Activated T-cell treated with anti-CD3 and anti-CD28 coated beads for 24 hours (primary cell): ENCODE results near the gene CD160.
"Not testable (repeated sequence)": the region's sequence is repeated elsewhere in the genome, so short reads cannot be mapped to it uniquely, and the experiment has no call there.

Experiments used
- DNase-seq: peaks from one replicate; pipeline ENCODE4 v3.0.0-alpha.2; 2020; ENCODE audit warnings: low read depth

CD160 gene

DNA sequence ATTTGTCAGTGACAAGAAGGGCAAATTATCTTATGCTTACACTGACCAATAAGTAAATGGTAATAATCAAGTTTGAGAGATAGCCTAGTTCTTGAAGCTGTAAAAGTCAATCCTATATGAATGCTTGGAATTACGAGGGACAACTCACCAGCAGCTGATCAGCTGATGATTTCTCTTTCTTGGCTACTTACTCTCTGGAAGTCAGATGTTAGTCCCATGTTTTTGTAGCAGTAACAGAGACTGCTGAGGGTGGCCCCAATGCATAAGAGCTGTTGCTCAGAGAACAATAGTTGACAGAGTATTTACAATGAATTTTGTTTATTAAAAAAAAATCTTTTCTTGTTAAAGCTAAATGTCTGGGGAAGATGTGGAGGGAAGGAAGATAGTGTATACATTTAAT, 39.3 kb downstream of the CD160 start:
- no peak for DNase-seq

DNA sequence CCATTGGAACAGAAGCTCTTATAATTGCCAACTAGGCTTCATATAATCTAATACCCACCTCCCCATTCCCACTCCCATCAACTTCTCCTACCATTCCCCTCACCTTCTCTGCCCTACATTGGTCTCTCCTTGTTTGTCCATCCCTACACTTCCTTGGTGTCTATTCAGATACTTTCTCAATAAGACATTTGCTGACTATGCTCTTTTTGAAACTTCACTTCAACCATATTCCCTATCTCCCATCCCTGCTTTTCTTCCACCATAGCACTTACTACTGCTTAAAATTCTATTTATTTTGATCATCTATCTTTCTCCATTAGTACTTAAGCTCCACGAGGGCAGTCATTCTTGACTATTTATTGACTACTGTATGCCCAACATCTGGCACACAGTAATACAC, 40.4 kb downstream of the CD160 start:
- no peak for DNase-seq

DNA sequence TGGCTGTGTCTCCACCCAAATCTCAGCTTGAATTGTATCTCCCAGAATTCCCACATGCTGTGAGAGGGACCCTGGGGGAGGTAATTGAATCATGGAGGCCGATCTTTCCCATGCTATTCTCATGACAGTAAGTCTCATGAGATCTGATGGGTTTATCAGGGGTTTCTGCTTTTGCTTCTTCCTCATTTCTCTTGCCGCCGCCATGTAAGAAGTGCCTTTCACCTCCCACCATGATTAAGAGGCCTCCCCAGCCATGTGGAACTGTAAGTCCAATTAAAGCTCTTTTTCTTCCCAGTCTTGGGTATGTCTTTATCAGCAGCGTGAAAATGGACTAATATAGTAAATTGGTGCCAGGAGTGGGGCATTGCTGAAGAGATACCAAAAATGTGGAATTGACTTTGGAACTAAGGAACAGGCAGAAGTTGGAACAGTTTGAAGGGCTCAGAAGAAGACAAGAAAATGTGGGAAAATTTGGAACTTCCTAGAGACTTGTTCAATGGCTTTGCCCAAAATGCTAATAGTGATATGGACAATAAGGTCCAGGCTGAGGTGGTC, 41.2 kb downstream of the CD160 start:
- DNase-seq: not testable (repeated sequence)

DNA sequence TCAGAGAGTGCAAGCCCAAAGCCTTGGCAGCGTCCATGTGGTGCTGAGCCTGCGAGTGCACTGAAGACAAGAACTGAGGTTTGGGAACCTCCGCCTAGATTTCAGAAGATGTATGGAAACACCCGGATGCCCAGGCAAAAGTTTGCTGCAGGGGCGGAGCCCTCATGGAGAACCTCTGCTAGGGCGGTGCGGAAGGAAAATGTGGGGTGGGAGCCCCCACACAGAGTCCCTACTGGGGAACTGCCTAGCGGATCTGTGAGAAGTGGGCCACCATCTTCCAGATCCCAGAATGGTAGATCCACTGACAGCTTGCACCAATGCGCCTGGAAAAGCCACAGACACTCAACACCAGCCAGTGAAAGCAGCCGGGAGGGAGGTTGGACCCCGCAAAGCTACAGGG, 42.2 kb downstream of the CD160 start:
- not testable (repeated sequence) for DNase-seq

DNA sequence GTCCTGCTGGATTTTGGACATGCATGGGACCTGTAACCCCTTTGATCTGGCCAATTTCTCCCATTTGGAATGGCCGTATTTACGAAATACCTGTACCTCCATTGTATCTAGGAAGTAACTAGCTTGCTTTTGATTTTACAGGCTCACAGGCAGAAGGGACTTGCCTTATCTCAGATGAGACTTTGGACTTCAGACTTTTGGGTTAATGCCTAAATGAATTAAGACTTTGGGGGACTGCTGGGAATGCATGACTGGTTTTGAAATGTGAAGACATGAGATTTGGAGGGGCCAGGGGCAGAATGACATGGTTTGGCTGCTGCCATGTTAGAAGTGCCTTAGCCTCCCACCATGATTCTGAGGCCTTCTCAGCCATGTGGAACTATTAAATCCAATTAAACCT, 42.7 kb downstream of the CD160 start:
- not testable (repeated sequence) for DNase-seq

DNA sequence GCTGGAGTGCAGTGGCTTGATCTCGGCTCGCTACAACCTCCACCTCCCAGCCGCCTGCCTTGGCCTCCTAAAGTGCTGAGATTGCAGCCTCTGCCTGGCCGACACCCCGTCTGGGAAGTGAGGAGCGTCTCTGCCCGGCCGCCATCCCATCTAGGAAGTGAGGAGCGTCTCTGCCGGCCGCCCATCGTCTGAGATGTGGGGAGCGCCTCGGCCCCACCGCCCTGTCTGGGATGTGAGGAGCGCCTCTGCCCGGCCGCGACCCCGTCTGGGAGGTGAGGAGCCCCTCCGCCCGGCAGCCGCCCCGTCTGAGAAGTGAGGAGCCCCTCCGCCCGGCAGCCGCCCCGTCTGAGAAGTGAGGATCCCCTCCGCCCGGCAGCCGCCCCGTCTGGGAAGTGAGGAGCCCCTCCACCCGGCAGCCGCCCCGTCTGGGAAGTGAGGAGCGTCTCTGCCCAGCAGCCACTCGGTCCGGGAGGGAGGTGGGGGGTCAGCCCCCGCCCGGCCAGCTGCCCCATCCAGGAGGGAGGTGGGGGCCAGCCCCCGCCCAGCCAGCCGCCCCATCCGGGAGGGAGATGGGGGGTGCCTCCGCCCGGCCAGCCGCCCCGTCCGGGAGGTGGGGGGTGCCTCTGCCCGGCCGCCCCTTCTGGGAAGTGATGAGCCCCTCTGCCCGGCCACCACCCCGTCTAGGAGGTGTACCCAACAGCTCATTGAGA, 45.1 kb downstream of the CD160 start:
- DNase-seq: not testable (repeated sequence)

DNA sequence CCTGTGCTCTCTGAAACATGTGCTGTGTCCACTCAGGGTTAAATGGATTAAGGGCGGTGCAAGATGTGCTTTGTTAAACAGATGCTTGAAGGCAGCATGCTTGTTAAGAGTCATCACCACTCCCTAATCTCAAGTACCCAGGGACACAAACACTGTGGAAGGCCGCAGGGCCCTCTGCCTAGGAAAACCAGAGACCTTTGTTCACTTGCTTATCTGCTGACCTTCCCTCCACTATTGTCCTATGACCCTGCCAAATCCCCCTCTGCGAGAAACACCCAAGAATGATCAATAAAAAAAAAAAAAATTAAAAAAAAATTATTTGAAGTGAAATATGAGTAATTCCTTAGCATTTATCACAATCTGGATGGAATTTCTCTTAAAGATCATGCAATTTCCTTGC, 45.8 kb downstream of the CD160 start:
- DNase-seq: not testable (repeated sequence)

DNA sequence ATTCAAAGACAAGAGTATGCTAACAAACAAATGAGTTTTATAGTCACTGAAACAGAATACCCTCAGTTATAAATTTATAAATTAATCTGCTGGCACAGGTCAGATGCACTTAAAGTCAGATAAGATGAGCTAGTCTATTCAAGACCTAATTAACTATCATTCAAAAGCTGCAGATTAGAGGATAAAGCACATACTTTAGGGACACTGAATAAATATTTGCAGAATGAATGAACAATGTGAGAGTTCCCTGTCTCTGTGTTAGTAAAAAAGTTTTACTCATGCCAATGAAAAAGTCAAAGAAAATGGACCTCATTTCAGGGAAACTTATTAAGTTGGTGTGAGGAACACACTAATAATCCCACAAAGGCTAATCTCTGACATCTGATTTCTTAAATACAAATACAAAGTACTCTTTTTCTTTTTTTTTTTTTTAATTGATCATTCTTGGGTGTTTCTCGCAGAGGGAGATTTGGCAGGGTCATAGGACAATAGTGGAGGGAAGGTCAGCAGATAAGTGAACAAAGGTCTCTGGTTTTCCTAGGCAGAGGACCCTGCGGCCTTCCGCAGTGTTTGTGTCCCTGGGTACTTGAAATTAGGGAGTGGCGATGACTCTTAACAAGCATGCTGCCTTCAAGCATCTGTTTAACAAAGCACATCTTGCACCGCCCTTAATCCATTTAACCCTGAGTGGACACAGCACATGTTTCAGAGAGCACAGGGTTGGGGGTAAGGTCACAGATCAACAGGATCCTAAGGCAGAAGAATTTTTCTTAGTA, 46.5 kb downstream of the CD160 start:
- DNase-seq: not testable (repeated sequence)

DNA sequence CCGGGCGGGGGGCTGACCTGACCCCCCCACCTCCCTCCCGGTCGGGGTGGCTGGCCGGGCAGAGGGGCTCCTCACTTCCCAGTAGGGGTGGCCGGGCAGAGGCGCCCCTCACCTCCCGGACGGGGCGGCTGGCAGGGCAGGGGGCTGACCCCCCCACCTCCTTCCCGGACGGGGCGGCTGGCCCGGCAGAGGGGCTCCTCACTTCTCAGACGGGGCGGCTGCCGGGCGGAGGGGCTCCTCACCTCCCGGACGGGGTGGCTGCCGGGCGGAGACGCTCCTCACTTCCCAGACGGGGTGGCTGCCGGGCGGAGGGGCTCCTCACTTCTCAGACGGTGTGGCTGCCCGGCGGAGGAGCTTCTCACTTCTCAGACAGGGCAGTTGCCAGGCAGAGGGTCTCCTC, 47.6 kb downstream of the CD160 start:
- DNase-seq: not testable (repeated sequence)

DNA sequence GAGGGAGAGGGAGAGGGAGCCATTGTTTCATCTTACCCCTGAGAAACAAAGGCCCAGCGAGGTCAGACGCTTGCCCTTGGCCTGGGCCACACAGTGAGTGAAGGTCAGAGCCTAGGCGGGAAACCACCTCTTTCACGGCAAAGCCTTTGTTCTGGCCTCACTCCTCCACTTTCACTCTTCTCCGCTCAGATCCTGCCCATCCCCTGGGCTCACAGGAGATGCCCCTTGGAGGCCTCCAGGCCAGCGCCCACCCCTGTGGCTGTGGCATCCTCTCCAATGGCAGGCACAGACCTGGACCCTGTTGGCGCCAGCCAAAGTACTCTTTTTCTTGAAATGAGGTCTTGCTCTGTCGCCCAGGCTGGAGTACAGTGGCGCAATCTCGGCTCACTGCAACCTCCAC, 48.7 kb downstream of the CD160 start:
- DNase-seq: not testable (repeated sequence)

DNA sequence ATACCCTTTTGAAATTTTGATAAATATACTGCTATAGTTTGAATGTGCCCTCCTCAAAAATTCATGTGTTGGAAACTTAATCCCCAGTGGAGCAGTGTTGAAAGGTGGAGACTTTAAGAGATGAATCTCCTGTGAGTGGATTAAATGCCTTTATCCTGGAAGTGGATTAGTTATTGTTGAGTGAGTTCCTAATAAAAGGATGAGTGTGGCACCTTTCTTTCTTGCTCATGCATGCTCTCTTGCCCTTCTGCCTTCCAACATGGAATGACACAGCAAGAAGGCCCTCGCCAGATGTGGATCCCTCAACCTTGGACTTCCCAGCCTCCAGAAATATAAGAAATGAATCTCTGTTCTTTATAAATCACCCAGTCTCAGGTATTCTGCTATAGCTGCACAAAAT, 51.8 kb downstream of the CD160 start:
- no peak for DNase-seq

DNA sequence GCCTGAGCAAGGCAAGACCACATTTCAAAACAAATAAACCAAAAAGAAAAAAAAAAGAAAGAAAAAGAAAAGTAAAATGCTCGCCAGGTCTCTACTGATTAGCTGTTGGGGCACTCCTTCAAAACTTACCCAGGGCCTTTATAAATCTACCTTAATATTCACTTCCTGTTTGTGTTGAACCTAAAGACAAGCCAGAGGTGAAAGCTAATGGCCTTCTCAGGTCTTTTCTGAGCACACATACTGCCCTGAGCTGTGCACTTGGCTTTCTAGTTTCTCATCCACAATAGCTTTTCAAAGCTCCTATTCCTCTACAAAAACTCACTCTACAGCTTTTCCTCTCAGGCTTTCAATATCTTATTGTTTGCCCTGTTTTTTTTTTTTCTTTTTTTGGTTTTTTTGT, 54.1 kb downstream of the CD160 start:
- no peak for DNase-seq

DNA sequence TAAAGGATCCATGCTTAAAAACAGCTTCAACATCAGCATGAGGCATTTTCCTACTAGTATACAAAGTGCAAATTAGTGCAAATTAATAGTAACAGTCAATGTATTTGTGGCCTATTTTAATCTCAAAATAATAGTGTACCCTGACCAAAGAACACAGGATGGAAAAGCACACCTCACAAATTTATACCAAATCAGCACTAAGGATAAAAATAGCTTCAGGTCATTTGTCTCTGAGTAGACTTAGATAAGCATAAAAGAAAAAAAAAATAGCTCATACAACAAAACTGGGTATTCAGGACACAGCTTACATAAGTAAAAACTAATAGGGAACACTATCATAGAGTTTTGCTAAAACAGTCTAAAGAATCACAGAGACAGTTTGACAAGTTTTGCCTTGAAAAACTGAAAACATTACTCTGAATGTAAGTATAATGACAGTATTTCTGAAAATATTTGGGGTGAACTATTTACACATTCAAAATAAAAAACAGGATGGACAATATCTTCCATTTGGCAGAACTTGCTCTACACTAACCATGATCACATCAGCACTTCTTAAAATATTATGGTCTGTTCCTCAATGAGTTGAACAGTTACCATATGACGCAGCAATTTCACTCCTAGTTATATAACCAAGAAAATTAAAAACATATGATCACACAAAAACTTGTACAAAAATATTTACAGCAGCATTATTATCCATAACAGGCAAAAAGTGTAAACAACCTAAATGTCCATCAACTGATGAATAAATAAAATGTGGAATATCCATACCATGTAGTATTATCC, 58.3 kb downstream of the CD160 start:
- no peak for DNase-seq

DNA sequence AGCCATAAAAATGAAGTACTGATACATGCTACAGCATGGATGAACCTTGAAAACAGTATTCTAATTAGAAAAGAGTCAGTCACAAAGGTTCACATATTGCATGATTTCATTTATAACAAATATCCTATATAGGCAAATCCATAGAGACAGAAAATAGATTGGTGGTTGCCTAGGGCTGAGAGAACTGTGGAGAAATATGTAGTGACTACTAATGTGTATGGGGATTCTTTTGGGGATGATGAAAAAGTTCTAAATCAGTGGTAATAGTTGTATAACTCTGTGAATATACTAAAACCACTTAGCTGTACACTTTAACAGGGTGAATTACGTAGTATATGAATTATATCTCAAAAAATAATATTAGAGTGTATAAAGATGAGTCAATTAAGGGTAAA, 58.8 kb downstream of the CD160 start:
- no peak for DNase-seq

DNA sequence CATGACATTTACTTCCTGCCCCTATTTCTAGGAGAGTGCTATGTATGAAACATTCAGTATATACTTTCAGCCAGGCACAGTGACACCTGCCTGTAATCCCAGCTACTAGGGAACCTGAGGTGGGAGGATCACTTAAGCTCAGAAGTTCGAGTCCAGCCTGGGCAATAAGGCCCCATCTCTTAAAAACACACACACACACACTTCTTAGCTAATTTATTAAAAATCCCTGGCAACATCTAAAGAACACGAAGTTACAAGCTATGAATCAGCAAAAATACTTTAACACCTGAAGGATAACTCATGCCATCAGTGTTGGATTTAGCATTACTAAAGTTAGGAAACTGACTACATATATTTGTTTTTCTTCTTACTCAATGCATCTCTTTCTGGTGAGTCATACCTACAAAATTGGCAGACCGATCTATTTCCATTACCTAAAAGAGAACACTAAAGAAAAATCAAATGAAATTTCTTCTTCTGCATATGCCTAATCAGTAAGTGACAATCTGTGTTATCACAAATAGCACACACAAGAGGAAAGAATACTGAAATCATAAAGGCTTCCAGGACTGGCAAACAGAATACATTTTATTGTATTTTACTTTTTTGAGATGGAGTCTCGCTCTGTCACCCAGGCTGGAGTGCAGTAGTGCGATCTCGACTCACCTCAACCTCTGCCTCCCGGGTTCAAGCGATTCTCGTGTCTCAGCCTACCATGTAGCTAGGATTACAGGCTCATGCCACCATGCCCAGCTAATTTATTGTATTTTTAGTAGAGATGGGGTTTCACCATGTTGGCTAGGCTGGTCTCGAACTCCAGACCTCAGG, 63.2 kb downstream of the CD160 start:
- no peak for DNase-seq

DNA sequence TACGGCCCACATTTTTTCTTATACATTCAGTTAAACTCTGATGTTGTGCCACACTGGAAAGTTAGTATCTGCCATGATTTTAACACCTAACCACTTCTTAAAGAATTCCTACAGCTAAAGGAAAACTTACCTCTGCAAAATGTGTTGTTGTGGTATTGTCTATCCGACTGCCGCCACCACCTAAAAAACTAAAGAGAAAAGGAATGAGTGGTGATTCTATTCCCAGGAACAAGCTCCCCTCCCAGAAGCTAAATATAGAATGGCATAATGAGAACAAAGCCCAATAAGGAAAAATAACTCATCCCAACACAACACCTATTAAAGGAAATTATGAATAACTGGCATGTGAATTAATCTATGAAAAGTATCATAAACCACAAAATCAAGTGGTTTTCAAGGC, 65.1 kb downstream of the CD160 start:
- DNase-seq: no peak

DNA sequence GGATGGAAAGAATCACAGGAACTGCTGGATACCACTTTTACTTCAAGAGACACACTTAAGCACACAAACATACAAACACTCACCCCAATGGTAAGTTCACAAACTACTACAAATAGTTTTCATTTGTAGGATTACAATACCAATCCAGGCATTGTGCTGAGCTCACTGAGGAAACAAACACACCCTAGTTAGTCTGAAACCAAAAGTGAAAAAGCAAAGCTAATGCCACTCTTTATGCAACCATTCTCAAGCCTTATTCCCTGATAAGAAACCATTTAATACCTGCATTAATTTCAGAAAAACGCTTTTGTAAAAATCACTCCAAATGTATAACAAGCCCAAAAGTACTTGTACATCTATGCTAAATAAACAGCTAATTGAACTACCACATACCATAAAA, 66.2 kb downstream of the CD160 start:
- DNase-seq: no peak

DNA sequence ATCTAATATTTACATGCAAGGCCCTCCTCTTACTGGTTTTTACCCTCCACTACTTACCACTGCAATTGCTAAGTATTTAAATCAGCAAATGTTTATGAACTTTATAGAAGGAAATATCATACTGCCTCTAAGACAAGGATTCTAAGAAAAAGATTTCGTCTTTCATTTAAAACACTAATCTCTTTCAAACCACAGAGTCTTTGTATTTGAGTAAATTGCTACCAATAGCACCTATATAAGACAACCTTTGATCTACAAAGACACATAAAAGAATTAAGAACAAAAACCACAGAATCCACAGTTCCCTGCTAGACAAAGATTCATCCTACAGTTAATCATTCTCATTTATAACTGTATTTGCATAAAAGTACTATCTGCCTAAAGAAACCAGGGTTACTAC, 67.0 kb downstream of the CD160 start:
- no peak for DNase-seq

DNA sequence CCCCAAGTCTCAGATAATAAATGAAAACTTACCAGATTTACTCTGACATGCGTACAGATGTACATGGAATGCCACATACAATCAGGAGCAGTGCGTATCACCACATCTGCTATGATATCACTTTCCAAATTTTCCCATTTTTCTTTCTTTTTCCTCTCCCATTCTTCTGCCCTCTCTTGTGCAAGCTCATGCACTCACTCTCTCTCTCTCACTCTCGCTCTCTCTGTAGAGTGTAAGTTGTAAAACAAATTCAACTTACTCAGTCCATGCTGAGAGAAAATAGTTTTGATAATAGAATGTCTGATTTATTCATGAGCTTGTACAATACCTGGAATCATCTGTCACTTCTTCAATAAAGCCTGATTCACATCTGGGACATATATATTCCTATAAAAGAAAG, 69.3 kb downstream of the CD160 start:
- DNase-seq: no peak
